GM23248 (cell line): ENCODE results near the gene ZBTB42. TPM values are rescaled to one million over a fixed set of nuclear protein-coding genes. Genes with fewer than 3 reads are reported as not detected.
"Not testable (repeated sequence)": the region's sequence is repeated elsewhere in the genome, so short reads cannot be mapped to it uniquely, and the experiment has no call there.

Source experiments
- DNase-seq: peaks from one replicate; pipeline ENCODE4 v3.0.0-alpha.2; 2015
- H2AFZ ChIP-seq: fragments of 200-600 bp; sonication (generic); 2 replicates; pipeline ENCODE4 v1.6.1; 2016; ENCODE audit warnings: antibody characterized with exemption
- H3F3A ChIP-seq: fragments of 200-600 bp; sonication (generic); 2 replicates; pipeline ENCODE4 v1.6.1; 2016; ENCODE audit warnings: mild to moderate bottlenecking, antibody characterized with exemption, mixed run types; ENCODE audit not compliant: insufficient read depth
- H3K27ac ChIP-seq: fragments of 200-600 bp; sonication (generic); 2 replicates; pipeline ENCODE4 v1.5.1; 2016; ENCODE audit warnings: mild to moderate bottlenecking
- H3K27me3 ChIP-seq: fragments of 200-600 bp; sonication (generic); replicated peaks from 2 replicates; pipeline ENCODE4 v1.6.1; 2016; ENCODE audit warnings: mild to moderate bottlenecking; ENCODE audit not compliant: insufficient read depth
- H3K36me3 ChIP-seq: fragments of 200-600 bp; sonication (generic); 2 replicates; pipeline ENCODE4 v1.6.1; 2016; ENCODE audit warnings: low read depth, mild to moderate bottlenecking
- H3K4me1 ChIP-seq: fragments of 200-600 bp; sonication (generic); 2 replicates; pipeline ENCODE4 v1.6.1; 2016; ENCODE audit warnings: mild to moderate bottlenecking; ENCODE audit not compliant: insufficient read depth
- H3K4me2 ChIP-seq: fragments of 200-600 bp; sonication (generic); one replicate; pipeline ENCODE4 v1.6.1; 2016; ENCODE audit warnings: mild to moderate bottlenecking; ENCODE audit not compliant: unreplicated experiment
- H3K4me3 ChIP-seq: fragments of 200-600 bp; sonication (generic); 2 replicates; pipeline ENCODE4 v1.5.1; 2016; ENCODE audit warnings: mild to moderate bottlenecking
- H3K79me2 ChIP-seq: fragments of 200-600 bp; sonication (generic); 2 replicates; pipeline ENCODE4 v1.6.1; 2016; ENCODE audit warnings: mild to moderate bottlenecking; ENCODE audit not compliant: insufficient read depth
- H3K9ac ChIP-seq: fragments of 200-600 bp; sonication (generic); 2 replicates; pipeline ENCODE4 v1.6.1; 2016; ENCODE audit warnings: mild to moderate bottlenecking
- H3K9me2 ChIP-seq: fragments of 200-600 bp; sonication (generic); 2 replicates; pipeline ENCODE4 v1.6.1; 2016; ENCODE audit warnings: mixed run types, mild to moderate bottlenecking, moderate library complexity; ENCODE audit not compliant: insufficient read depth
- H3K9me3 ChIP-seq: fragments of 200-600 bp; sonication (generic); one replicate; pipeline ENCODE4 v1.6.1; 2017; ENCODE audit warnings: low read depth
- H4K20me1 ChIP-seq: fragments of 200-600 bp; sonication (generic); 2 replicates; pipeline ENCODE4 v1.6.0; 2016; ENCODE audit not compliant: insufficient read depth
- EZH2 ChIP-seq: fragments of 200-600 bp; sonication (generic); IDR thresholded peaks from 2 replicates; pipeline ENCODE4 v1.6.1; 2018; ENCODE audit warnings: antibody characterized with exemption, mild to moderate bottlenecking; ENCODE audit not compliant: insufficient read depth, poor library complexity, severe bottlenecking
- EZH2phosphoT487 ChIP-seq: fragments of 200-600 bp; sonication (generic); IDR thresholded peaks from 2 replicates; pipeline ENCODE4 v1.6.1; 2018; ENCODE audit warnings: antibody characterized with exemption, moderate library complexity, mild to moderate bottlenecking, low read depth; ENCODE audit not compliant: insufficient read depth
- WGBS, 2 experiments: methylation state at CpG; one replicate each; pipeline ENCODE4 v1.1.6; 2015 to 2017; ENCODE audit warnings: low lambda C conversion rate in 2 of 2, low coverage in 1 of 2; ENCODE audit errors: missing lambda C conversion rate in 2 of 2; 5-methylcytosine and 5-hydroxymethylcytosine counted together
- in situ Hi-C: fragments of 300-500 bp; cut with MboI; formaldehyde crosslinking; loops from 2 replicates; pipeline ENCODE4 v1.15.0; 2020
- polyA plus RNA-seq: library from polyadenylated mRNA; unstranded; fragments of >200 nt; fragmentation: Nextera tagmentation; extraction: Ambion mirVana; gene quantifications from 2 replicates; pipeline ENCODE4 v1.2.1, GENCODE V29; 2016
- total RNA-seq: library from RNA; depleted of rRNA; stranded (reverse); fragments of >200 nt; shearing (Covaris generic); gene quantifications from 2 replicates; pipeline ENCODE4 v1.2.3, GENCODE V29; 2014

Gene ZBTB42
- total and polyA plus RNA-seq, 2 experiments from 2014 or later, result 0.56 to 2.4 TPM

DNA sequence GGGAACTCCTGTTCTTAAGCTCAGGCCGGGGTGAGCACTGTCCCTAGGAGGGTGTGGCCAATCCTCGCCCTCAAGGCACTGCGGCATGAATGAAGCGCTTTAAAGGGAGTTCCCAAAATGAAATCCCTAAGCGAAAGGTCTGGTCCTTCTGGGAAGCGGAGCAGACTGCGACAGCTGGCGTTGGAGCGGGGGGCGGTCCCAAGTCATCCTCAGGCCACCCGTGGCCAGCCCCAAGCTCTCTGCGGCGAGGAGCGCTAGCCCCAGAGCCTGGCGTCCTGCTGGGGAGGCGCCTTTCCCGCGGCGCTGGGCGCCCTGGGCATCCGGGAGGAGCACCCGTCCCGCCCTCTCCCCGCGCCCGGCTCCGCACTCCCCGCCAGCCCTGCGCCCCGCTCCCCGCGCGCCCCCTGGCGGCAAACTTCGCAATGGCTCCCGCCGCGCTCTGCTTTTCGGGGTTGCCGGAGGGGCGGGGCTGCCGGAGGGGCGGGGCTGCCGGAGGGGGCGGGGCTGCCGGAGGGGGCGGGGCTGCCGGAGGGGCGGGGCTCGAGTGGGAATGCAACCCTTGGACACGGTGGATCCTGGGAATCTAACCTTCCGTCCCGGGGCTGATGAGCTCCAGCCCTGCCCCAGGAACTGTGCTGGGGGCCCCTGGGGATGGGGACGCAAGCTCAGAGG lies 25.4 kb downstream of the ZBTB42 start:
- DNase-seq, result peak; percentile 87
- Histone ChIP-seq H3K36me3 (no peaks in the 10 kb centered on the region), H3K4me3 (peak overlapping the region; percentile 78), H3K9ac (peak overlapping the region; percentile 59), H3K4me2 (peak overlapping the region; percentile 98), H3K9me2 (no peaks in the 10 kb centered on the region), H3K4me1 (0 out of 2 replicates have a peak, but pooled peaks cover 3% of the 10 kb centered on the region), H2AFZ (peak overlapping the region; percentile 90), H4K20me1 (no peaks in the 10 kb centered on the region), H3F3A (peaks cover 7% of the 10 kb centered on the region; the same call in 1 of the 2 replicates), H3K27ac (no peak overlapping the region), H3K79me2 (no peaks in the 10 kb centered on the region), H3K27me3 (no peaks in the 10 kb centered on the region), H3K9me3 (no peaks in the 10 kb centered on the region)
- WGBS, 2 experiments, result 1 to 2% methylated on average over 16 to 34 of the region's 54 CpGs
- in situ Hi-C loops, result no loop called here
- TF ChIP-seq EZH2 (no peak), EZH2phosphoT487 (no peak)

DNA sequence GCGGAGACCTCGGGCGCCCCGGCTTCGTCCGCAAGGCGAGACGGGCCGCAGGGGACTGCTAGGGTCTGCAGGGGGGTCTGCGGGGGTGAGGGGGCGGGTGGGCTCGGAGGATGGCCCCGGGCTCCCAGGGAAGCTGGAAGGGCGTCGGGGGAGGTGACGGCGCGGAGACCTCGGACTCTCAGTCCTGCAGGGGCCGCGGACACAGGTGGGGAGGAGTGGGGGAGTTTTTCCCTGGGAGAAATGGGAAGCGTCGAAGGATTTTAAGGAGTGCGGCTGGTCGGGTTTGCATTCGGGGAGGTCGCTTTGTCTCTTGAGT lies 25.9 kb downstream of the ZBTB42 start:
- peak overlapping the region; percentile 68 for H2AFZ ChIP-seq
- peaks cover 7% of the 10 kb centered on the region; the same call in 1 of the 2 replicates for H3F3A ChIP-seq
- no peak overlapping the region for H3K9ac ChIP-seq
- H3K36me3 ChIP-seq, result no peaks in the 10 kb centered on the region
- no peaks in the 10 kb centered on the region for H4K20me1 ChIP-seq
- in situ Hi-C loops, result no loop called here
- H3K27me3 ChIP-seq, result no peaks in the 10 kb centered on the region
- no peak for TF ChIP-seq EZH2phosphoT487
- TF ChIP-seq EZH2, result no peak
- peak overlapping the region; percentile 63 for H3K4me2 ChIP-seq
- H3K27ac ChIP-seq, result no peak overlapping the region
- H3K79me2 ChIP-seq, result no peaks in the 10 kb centered on the region
- no peaks in the 10 kb centered on the region for H3K9me3 ChIP-seq
- no peak for DNase-seq
- H3K9me2 ChIP-seq, result no peaks in the 10 kb centered on the region
- 0 out of 2 replicates have a peak, but pooled peaks cover 3% of the 10 kb centered on the region for H3K4me1 ChIP-seq
- peak overlapping the region; percentile 59 for H3K4me3 ChIP-seq
- 1 to 7% methylated on average over 16 to 27 of the region's 27 CpGs for WGBS, 2 experiments

- Histone ChIP-seq H3K4me1 (0 out of 2 replicates have a peak, but pooled peaks cover 3% of the 10 kb centered on the region), H2AFZ (peak overlapping the region; percentile 68), H3K36me3 (no peaks in the 10 kb centered on the region), H3K4me2 (peak overlapping the region; percentile 63), H3K9me2 (no peaks in the 10 kb centered on the region), H3K9ac (no peak overlapping the region), H3K27me3 (no peaks in the 10 kb centered on the region), H3K79me2 (no peaks in the 10 kb centered on the region), H3F3A (peaks cover 7% of the 10 kb centered on the region; the same call in 1 of the 2 replicates), H4K20me1 (no peaks in the 10 kb centered on the region), H3K9me3 (no peaks in the 10 kb centered on the region), H3K4me3 (peak overlapping the region; percentile 59), H3K27ac (no peak overlapping the region)
- 11 to 15% methylated on average over 22 to 32 of the region's 39 CpGs for WGBS, 2 experiments
- TF ChIP-seq EZH2phosphoT487, result no peak
- TF ChIP-seq EZH2, result no peak
- DNase-seq, result peak; percentile 62
- in situ Hi-C loops, result no loop called here
These were observed 26.5 kb downstream of the ZBTB42 start for GRCh38 chr14:104827177-104828055.

DNA sequence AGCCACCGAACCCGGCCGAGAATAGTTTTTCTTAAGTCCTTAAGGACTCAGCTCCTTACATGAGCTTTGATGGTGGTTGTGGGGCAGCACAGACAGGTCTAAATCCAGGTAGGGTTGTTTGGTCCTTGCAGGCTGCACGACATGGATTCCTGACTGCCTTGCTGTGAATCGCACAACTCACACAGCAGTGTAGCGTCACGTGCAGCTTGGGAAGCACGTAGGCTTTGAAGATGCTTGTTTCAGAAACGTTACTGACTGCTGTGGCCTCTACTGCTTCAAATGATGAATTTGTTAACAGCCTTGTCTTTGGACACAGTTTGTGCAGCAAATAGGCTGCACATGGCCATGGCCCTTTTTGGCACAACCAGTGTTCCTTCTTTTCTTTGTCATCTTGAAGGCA lies 29.9 kb downstream of the ZBTB42 start:
- Histone ChIP-seq H3K9me3 (no peaks in the 10 kb centered on the region), H3K79me2 (no peaks in the 10 kb centered on the region), H2AFZ (0 out of 2 replicates have a peak overlapping the region, but pooled peaks have one; percentile 21), H3K9ac (no peak overlapping the region), H3K4me3 (no peak overlapping the region), H3K4me1 (0 out of 2 replicates have a peak, but pooled peaks cover under 1% of the 10 kb centered on the region), H3K9me2 (no peaks in the 10 kb centered on the region), H3K36me3 (no peaks in the 10 kb centered on the region), H3F3A (peaks cover 7% of the 10 kb centered on the region; the same call in 1 of the 2 replicates), H3K27me3 (no peaks in the 10 kb centered on the region), H3K4me2 (no peak overlapping the region), H3K27ac (no peak overlapping the region), H4K20me1 (no peaks in the 10 kb centered on the region)
- 6 to 10% methylated on average over 9 of the region's 9 CpGs for WGBS, 2 experiments
- in situ Hi-C loops, result no loop called here
- TF ChIP-seq EZH2phosphoT487 (no peak), EZH2 (no peak)
- peak; percentile 16 for DNase-seq

- H3K9ac ChIP-seq, H3K4me3 ChIP-seq, H2AFZ ChIP-seq, H3K27ac ChIP-seq, H4K20me1 ChIP-seq, H3F3A ChIP-seq, DNase-seq, in situ Hi-C loops, H3K79me2 ChIP-seq, H3K4me2 ChIP-seq, H3K36me3 ChIP-seq, H3K27me3 ChIP-seq, H3K4me1 ChIP-seq, H3K9me2 ChIP-seq, H3K9me3 ChIP-seq: not testable (repeated sequence)
- 88 to 92% methylated on average over 23 to 31 of the region's 41 CpGs for WGBS, 2 experiments
These were observed 35.5 kb downstream of the ZBTB42 start for GRCh38 chr14:104836171-104836935.
